ENCODE measurements around the gene HRH4. TPM values are rescaled to one million over a fixed set of nuclear protein-coding genes. Genes with fewer than 3 reads are reported as not detected.

Gene HRH4
- total and polyA plus RNA-seq, 2 donors (not counting 3 experiments of a cell fraction or from before 2014, with no cell fraction given): 0.03 TPM; not detected in 1

GRCh38 chr18:24517554-24517953, 57.1 kb downstream of the HRH4 start:
- no peak overlapping the region for H2AFZ ChIP-seq (ENCODE audit: low read depth, low read length)
- dilution Hi-C loops (cut with MboI; ENCODE audit: extremely low pct_ligation_motif_present, low sequenced_read_pairs): no loop called here
- no peak for TF ChIP-seq POLR2AphosphoS5 (IDR thresholded peaks at IDR 0.05; ENCODE audit: insufficient read depth, low read depth, low read length)
- no peak for TF ChIP-seq EZH2 (IDR thresholded peaks at IDR 0.05; ENCODE audit: borderline replicate concordance, low read depth, low read length, severe bottlenecking)
- no peak for TF ChIP-seq FOS (IDR thresholded peaks at IDR 0.05; ENCODE audit: borderline replicate concordance, insufficient read depth, low read length)
- no peak for FAIRE-seq
- H3K79me2 ChIP-seq (ENCODE audit: control insufficient read depth, insufficient read depth, low read length): no peaks in the 10 kb centered on the region
- H3K36me3 ChIP-seq (ENCODE audit: control insufficient read depth in 2 of 2, extremely low read depth in 1 of 2, insufficient read depth in 2 of 2, low read length in 2 of 2): no peaks in the 10 kb centered on the region
- H4K20me1 ChIP-seq (replicated peaks; ENCODE audit: control insufficient read depth, extremely low read depth, insufficient read depth, low read length): no peaks in the 10 kb centered on the region
- ChIA-PET POLR2A (no interaction called here), CTCF (interaction anchor here (1.6 kb wide), 1 partner anchor 28 kb away, joined by 4 read pairs; no protein-coding TSS in a partner anchor)
- no peaks in the 10 kb centered on the region for H3K9me3 ChIP-seq (replicated peaks; ENCODE audit: control insufficient read depth, insufficient read depth, low read length)
- H3K27ac ChIP-seq (ENCODE audit: insufficient read depth, low read depth, low read length): no peak overlapping the region
- no peaks in the 10 kb centered on the region for H3K9me1 ChIP-seq (replicated peaks; ENCODE audit: control insufficient read depth, extremely low read depth, insufficient read depth, low read length)
- peaks cover 0 to 5% of the 10 kb centered on the region in 2 experiments for H3K27me3 ChIP-seq (ENCODE audit: control insufficient read depth in 2 of 2, insufficient read depth in 2 of 2, low read length in 2 of 2)
- intact Hi-C loops (cut with micrococcal nuclease): no loop called here
- H3K9ac ChIP-seq (replicated peaks; ENCODE audit: extremely low read depth, insufficient read depth, low read length): no peak overlapping the region
- H3K4me1 ChIP-seq (ENCODE audit: control insufficient read depth, extremely low read depth, insufficient read depth, low read length): no peaks in the 10 kb centered on the region
- BruUV-seq (replicated peaks): no TSS peak
- no peak overlapping the region for H3K4me2 ChIP-seq (ENCODE audit: insufficient read depth, low read length)
- no peak overlapping the region for H3K4me3 ChIP-seq (replicated peaks in 1 of 3; ENCODE audit: insufficient read depth in 1 of 3, low read depth in 1 of 3, low read length in 3 of 3)
- no peak for DNase-seq (ENCODE audit: low read depth, low spot score)

- Histone ChIP-seq H3K9me1 (replicated peaks; ENCODE audit: control insufficient read depth, extremely low read depth, insufficient read depth, low read length) (no peaks in the 10 kb centered on the region), H3K27ac (ENCODE audit: insufficient read depth, low read depth, low read length) (no peak overlapping the region), H3K4me3 (replicated peaks in 1 of 3; ENCODE audit: insufficient read depth in 1 of 3, low read depth in 1 of 3, low read length in 3 of 3) (no peak overlapping the region), H2AFZ (ENCODE audit: low read depth, low read length) (no peak overlapping the region), H3K36me3 (ENCODE audit: control insufficient read depth in 2 of 2, extremely low read depth in 1 of 2, insufficient read depth in 2 of 2, low read length in 2 of 2) (no peaks in the 10 kb centered on the region), H3K9ac (replicated peaks; ENCODE audit: extremely low read depth, insufficient read depth, low read length) (no peak overlapping the region), H3K27me3 (ENCODE audit: control insufficient read depth in 2 of 2, insufficient read depth in 2 of 2, low read length in 2 of 2) (peaks cover 2 to 7% of the 10 kb centered on the region in 2 experiments), H3K4me2 (ENCODE audit: insufficient read depth, low read length) (no peak overlapping the region), H3K79me2 (ENCODE audit: control insufficient read depth, insufficient read depth, low read length) (no peaks in the 10 kb centered on the region), H4K20me1 (replicated peaks; ENCODE audit: control insufficient read depth, extremely low read depth, insufficient read depth, low read length) (no peaks in the 10 kb centered on the region), H3K4me1 (ENCODE audit: control insufficient read depth, extremely low read depth, insufficient read depth, low read length) (no peaks in the 10 kb centered on the region), H3K9me3 (replicated peaks; ENCODE audit: control insufficient read depth, insufficient read depth, low read length) (no peaks in the 10 kb centered on the region)
- ChIA-PET CTCF (interaction anchor here (1.0 to 1.6 kb wide), 2 partner anchors 29 to 151 kb away, joined by 3 to 4 read pairs; no protein-coding TSS in a partner anchor), POLR2A (no interaction called here)
- dilution Hi-C loops (cut with MboI; ENCODE audit: extremely low pct_ligation_motif_present, low sequenced_read_pairs): no loop called here
- TF ChIP-seq JUN (IDR thresholded peaks at IDR 0.05; ENCODE audit: borderline replicate concordance, insufficient read depth, insufficient read length, low read depth) (no peak), MAX (IDR thresholded peaks at IDR 0.05; ENCODE audit: insufficient read depth, insufficient read length) (no peak), MYC (IDR thresholded peaks at IDR 0.05; ENCODE audit: low read depth, low read length) (no peak), FOS (IDR thresholded peaks at IDR 0.05; ENCODE audit: borderline replicate concordance, insufficient read depth, low read length) (no peak), CTCF (IDR thresholded peaks at IDR 0.05; ENCODE audit: extremely low read depth in 1 of 2, insufficient read depth in 1 of 2, low read depth in 1 of 2, low read length in 2 of 2) (no peak), POLR2A (IDR thresholded peaks at IDR 0.05; ENCODE audit: low read depth, low read length) (no peak)
- intact Hi-C loops (cut with micrococcal nuclease): no loop called here
- DNase-seq (ENCODE audit: low read depth, low spot score) (no peak), FAIRE-seq (no peak)
- BruUV-seq (replicated peaks): no TSS peak
Measured at GRCh38 chr18:24518596-24518995, 58.2 kb downstream of the HRH4 start.
